HS-5 (cell line): ENCODE measurements around the gene TASOR.

Experiments used
- DNase-seq: peaks from one replicate; pipeline ENCODE4 v3.0.0-alpha.2; 2012; ENCODE audit warnings: low read depth

The TASOR gene

DNA sequence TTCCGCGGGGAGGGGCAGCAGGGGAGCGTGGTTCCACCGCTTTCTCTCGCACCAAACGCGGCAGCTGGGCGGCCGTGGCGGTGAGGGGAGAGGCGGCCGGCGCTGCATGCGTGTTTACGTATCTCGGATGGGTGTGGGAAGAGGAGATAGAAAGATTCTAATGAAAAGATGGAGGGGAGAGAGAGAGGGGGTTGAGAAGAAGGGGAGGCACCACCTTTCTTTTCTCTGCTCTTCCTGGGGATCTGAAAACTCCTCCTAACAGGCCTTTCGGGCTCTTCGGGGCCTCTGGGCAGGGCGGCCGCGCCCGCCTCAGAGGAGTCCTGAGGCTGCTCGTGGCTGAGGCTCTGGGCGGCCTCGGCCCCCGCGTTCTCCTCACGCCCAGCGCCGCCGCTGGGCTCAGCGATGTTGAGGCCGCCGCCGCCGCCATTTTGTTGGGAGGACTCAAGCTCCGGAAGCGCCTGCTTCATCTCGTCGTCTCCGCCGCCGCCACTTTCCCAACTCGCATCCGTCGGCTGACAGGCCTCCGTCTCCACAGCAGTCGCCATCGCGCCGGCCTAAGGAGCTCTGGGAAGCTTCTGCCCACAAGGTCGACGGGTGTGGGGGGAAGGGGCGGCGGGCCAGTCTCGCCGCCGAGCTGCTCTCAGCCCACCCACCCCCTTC is 473 bp downstream of the TASOR start:
- DNase-seq = peak; percentile 41

DNA sequence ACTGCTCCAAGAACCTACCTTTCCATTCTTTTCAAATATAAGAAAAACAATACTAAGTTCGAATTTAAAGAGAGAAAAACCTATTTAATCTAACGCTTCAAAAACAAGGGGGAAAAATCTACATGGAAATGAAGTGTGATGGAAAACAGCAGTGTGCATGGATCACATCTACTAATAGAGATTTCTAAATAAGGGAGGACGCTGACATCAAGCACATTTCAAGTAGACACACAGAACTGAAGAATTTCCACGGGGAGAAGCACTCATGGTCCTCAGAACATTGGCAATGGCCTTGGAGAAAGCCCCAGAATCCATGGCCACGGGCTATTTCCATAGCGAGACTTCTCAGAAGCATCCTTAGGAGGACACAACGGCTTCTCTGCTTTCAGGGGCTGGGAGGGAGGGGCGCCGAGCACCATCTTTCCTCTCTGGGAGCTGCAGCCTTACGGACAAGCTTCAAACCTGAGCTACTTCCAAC is 1.0 kb downstream of the TASOR start:
- no peak for DNase-seq

DNA sequence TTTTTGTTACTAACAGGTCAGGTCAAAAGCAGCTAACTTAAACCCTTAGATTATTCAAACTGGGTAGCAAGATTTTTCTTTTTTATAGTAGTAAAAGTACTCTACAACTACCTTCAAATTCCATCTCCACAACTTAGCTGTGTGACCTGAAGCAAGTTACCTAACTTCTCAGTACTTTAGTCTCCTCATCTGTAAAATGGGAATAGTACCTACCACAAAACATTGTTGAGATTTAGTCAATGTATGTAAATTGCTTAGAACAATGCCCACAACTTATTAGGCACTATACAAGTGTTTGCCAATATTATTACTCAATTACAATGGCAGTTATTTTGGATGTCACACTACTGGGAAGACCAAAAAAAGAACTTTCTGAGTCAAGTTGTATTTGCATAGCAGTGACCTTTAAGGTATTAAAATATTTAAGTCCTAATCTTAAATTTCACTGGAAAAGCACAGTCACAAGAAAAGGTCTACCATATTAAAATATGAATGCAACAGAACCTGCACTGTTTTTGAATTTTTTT is 2.9 kb downstream of the TASOR start:
- no peak for DNase-seq

DNA sequence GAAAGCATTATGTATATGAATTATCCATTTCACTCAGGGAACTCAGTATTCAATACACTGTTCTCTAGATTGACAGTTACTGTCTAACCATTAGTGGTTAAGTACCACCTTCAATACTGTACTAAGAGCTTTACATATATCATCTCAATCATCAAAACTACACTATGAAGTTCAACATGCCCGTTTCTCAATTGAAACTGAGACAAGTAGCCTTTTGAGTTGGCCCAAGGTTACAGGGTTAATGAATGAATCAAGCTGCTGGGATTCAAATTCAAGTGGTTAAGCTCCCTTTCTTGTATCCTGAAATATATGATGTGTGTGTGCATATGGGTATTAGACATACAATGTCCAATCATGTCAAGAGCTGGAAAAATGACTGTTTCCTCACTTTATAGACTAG is 5.8 kb downstream of the TASOR start:
- DNase-seq = no peak

DNA sequence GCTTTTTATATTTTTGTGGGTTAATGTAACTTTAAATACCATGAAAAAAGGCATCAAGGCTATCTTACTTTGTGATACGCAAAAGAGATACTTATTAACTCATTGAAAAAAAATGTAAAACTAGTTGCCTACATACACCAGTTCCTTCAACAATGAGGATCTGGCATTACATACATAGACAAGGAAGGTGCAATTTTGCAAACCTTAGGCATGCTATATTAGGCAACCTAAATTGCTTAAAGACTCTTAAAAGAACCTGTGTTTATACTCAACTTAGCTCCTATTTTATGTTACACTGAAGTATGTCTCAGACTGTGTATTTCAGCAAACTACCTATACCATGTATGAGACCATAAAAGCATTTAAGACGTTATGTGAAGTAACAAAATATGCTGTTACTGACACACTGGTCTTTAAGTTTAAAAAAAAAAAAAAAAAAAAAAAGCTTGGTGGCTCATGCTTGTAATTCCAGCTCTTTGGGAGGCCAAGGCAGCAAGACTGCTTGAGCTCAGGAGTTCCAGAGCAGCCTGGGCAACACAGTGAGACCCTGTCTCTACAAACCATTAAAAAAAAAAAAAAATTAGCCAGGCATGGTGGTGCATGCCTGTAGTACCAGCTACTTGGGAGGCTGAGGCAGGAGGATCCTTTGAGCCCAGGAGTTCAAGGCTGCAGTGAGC is 9.1 kb downstream of the TASOR start:
- no peak for DNase-seq

DNA sequence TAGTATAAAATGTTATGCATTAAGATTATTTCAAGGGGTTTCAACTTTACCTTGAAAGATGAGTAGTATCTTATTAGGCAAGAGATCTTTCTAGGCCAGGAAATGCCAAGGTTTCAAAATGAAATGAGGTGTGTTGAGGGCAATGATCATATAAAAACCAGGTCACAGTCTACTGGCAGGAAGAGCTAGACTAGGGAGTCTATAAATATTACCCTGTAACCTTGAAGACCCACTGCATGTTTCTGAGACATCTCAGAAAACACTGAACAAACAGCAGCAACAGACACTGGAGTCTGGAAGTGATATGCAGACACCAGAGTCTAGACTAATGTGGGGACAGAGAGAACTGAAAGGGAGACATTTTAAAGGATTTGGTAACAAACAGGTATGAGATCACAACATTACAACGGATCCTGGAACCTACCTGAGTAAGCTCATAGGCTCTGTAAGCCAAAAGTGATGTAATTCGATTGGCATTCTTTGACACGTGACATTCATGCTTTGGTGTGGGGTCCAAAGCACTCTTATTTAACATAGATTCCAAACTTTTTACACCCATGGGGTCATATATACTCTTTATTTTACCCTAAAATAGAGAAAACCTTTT is 15.0 kb downstream of the TASOR start:
- DNase-seq = no peak

DNA sequence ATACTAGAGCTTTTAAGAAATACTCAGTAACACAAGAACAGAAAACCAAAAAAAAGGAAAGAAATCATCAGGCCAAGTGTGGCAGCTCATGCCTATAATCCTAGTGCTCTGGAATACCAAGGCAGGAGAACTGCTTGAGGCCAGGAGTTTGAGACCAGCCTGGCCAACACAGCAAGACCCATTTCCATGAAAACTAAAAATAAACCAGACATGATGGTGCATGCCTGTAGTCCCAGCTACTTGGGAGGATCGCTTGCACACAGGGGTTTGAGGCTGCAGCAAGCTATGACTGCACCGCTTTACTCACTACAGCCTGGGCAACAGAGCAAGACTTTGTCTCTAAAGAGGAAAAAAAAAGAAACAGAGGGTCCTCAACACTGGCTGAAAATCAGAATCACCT is 18.2 kb downstream of the TASOR start:
- no peak for DNase-seq

DNA sequence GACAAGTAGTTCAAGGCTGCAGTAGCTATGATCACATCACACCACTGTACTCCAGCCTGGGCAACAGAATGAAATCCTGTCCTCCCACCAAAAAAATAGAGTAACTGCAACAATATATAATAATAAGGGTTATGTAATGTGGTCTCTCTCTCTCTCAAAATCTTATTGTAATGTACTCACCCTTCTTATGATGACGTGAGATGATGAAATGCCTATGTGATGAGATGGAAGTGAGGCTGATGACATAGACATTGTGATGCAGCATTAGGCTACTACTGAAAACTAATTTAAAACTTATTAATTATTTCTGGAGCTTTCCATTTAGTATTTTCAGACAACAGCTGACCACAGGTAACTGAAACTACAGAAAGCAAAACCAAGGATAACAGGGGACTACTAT is 27.4 kb downstream of the TASOR start:
- DNase-seq = no peak

DNA sequence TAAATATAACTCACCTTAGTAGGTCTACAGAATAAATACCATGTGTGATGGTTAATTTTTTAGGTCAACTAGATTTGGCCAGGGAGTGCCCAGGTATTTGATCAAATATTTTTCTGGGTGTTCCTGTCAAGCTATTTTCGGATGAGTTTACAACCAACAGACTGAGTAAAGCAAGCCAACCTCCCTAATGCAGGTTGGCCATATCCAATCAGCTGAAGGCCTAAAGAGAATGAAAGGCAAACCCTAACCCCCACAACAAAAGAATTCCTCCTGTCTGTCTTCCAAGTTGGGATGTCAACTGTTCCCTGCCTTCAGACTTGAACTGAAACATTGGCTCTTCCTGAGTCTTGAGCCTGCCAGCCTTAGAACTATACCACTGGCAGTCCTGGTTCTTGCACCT is 28.6 kb downstream of the TASOR start:
- DNase-seq = no peak

DNA sequence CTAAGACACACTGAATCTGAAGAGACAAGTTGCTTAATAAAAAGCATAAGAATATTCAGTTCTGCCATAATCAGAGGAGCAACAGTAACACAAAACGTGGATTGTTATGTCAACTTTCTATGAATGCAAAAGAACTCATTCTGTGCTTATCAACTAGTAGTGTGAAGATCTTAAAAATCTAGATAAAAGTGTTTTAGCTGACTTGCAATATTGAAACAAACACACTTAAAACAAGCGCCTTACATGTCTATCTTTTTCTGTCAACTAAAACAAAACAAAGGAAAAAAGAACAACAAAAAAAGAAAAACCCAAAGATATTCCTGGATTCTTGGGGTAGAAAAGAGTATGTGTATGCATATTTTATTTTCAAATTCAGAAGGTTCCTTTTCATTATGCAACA is 37.7 kb downstream of the TASOR start:
- DNase-seq = no peak

DNA sequence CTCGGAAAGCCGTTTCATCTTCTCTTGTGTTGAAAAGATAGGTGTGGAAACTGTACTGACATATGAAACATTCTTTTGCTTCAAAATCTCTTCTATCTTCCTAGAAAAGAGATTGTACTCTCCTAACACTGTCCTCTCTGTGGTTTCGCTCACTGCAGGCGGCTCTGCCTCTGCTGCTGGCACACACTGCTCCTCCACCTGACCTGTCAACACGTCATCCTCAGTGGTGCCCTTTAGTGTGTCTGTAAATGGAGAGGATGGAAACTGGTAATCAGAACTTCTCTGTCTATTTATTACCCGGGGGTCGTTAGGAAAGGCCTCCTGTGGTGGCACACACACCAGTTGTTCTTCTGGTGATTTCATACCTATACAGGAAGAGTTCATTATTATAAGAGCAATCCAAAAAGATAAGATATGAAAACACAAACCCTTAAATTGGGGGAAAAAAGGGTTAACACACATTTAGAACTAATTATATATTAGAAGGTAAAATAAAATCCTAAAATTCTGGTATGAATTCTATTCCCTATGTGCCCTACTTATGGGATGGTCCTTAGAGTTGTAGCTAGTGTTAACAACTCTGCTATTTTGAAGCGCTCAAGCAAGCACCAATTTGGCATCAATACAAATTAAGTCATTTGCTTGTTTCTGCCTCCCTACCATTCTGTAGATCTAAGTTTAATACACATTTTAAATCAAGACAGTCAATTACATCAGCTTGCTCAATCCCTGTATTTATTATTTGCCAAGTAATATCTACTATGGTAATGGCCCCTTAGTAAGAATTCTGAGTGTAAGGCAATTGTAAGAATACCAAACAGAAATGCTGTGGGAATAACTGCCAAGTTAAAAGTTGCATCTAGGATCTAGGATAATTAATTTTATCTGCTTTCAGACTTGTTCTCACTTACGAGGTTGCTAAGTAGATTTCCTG is 49.2 kb downstream of the TASOR start:
- DNase-seq = no peak
